ENCODE data around the gene ZNF839. TPM values are rescaled to one million over a fixed set of nuclear protein-coding genes. Genes with fewer than 3 reads are reported as not detected.

ZNF839 gene
- total RNA-seq, 4 donors from 2014 or later: 7.6 to 12.5 (median 9.5) TPM

DNA sequence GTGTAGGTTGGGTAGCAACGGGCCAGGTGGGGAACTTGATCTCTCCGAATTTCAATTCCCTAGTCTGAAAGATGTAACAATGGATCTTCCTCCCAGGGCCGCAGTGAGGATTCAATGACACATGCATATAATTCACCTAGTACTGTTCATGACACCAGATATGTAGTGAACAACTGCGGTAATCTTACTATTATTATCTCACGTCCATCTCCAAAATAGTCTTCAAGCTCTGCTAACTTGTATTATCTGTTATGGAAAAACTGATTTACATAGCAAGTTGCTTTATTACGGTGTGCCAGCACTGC, 41.0 kb upstream of the ZNF839 start:
- Histone ChIP-seq H3K9me3 (no peaks in the 10 kb centered on the region), H3K4me3 (no peak overlapping the region), H3K4me1 (peaks cover 5 to 33% (median 31%) of the 10 kb centered on the region in 4 donors), H3K27ac (replicated peaks in 1 of 4) (peak overlapping the region; percentile 44 to 70 (median 60)), H3K27me3 (no peaks in the 10 kb centered on the region), H3K36me3 (peaks cover 0 to 24% (median 2%) of the 10 kb centered on the region in 4 donors)
- WGBS: 66% methylated on average over 6 of the region's 6 CpGs
- TF ChIP-seq POLR2A (IDR thresholded peaks at IDR 0.05; ENCODE audit: low read depth) (no peak), POLR2AphosphoS5 (IDR thresholded peaks at IDR 0.05) (no peak), EP300 (IDR thresholded peaks at IDR 0.05) (no peak), CTCF (IDR thresholded peaks at IDR 0.05) (no peak)
- no peak for DNase-seq (ENCODE audit: extremely low spot score)
- intact Hi-C loops (cut with DNase I): no loop called here

DNA sequence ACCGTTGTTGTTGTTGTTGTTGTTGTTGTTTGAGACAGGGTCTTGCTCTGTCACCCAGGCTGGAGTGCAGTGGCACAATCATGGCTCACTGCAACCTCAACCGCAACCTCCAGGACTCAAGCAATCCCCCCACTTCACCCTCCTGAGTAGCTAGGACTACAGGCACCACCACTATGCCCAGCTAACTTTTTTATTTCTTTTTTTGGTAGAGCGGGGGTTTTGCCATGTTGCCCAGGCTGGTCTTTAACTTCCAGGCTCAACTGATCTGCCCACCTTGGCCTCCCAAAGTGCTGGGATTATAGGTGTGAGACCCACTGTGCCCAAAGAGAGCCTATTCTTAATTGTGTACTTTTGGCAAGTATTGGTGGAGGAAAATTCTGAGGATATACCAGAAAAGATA, 40.3 kb upstream of the ZNF839 start:
- Histone ChIP-seq H3K36me3 (peaks cover 0 to 24% (median 2%) of the 10 kb centered on the region in 4 donors), H3K27ac (replicated peaks in 1 of 4) (peak overlapping the region in 2 of 4 donors; percentile 20 to 59)

DNA sequence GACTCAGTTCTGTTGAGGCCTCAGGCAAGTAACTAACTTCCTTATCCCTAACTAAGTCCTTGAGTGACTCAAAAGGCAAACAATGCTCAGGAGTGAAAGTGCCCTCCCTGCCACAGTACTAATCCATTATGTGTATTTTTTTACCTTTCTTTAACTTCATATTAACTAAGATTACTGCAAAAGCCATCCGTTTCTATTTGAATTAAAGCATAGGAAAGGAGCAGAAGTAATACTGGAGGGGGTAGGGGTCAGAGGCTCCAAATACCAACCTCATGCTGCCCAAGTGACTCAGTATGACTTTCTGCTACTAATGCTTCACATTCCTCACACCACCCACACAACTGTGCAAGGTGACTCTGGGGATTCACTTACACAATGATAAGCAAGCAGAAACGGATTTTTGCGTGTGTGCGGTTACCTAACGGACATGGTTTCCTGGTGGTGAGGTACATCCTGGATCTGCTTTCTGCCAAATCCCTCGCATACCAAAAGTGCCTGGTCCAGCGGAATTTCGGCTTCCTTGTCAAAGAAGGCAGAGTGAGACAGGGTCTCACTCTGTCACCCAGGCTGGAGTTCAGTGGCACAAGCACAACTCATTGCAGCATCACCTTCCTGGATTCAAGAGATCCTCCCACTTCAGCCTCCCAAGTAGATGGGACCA, 39.7 kb upstream of the ZNF839 start:
- no peaks in the 10 kb centered on the region for H3K27me3 ChIP-seq
- intact Hi-C loops (cut with DNase I): no loop called here
- TF ChIP-seq POLR2A (IDR thresholded peaks at IDR 0.05; ENCODE audit: low read depth) (no peak), EP300 (IDR thresholded peaks at IDR 0.05) (no peak), CTCF (IDR thresholded peaks at IDR 0.05) (no peak), POLR2AphosphoS5 (IDR thresholded peaks at IDR 0.05) (no peak)
- 75% methylated on average over 8 of the region's 8 CpGs for WGBS
- DNase-seq (ENCODE audit: extremely low spot score): no peak
- H3K9me3 ChIP-seq: no peaks in the 10 kb centered on the region
- peak overlapping the region in 1 of 4 donors; percentile 20 for H3K27ac ChIP-seq (replicated peaks in 1 of 4)
- peaks cover 5 to 33% (median 31%) of the 10 kb centered on the region in 4 donors for H3K4me1 ChIP-seq
- no peak overlapping the region for H3K4me3 ChIP-seq
- peaks cover 0 to 24% (median 2%) of the 10 kb centered on the region in 4 donors for H3K36me3 ChIP-seq

More for the DNA sequence above, 40.3 kb upstream of the ZNF839 start:
- H3K9me3 ChIP-seq: no peaks in the 10 kb centered on the region
- no peaks in the 10 kb centered on the region for H3K27me3 ChIP-seq
- no peak for TF ChIP-seq EP300 (IDR thresholded peaks at IDR 0.05)
- TF ChIP-seq POLR2AphosphoS5 (IDR thresholded peaks at IDR 0.05): no peak
- no peak for TF ChIP-seq CTCF (IDR thresholded peaks at IDR 0.05)
- no peak for TF ChIP-seq POLR2A (IDR thresholded peaks at IDR 0.05; ENCODE audit: low read depth)
- H3K4me1 ChIP-seq: peaks cover 5 to 33% (median 31%) of the 10 kb centered on the region in 4 donors
- 98% methylated on average over 3 of the region's 3 CpGs for WGBS
- intact Hi-C loops (cut with DNase I): no loop called here
- no peak for DNase-seq (ENCODE audit: extremely low spot score)
- no peak overlapping the region for H3K4me3 ChIP-seq

DNA sequence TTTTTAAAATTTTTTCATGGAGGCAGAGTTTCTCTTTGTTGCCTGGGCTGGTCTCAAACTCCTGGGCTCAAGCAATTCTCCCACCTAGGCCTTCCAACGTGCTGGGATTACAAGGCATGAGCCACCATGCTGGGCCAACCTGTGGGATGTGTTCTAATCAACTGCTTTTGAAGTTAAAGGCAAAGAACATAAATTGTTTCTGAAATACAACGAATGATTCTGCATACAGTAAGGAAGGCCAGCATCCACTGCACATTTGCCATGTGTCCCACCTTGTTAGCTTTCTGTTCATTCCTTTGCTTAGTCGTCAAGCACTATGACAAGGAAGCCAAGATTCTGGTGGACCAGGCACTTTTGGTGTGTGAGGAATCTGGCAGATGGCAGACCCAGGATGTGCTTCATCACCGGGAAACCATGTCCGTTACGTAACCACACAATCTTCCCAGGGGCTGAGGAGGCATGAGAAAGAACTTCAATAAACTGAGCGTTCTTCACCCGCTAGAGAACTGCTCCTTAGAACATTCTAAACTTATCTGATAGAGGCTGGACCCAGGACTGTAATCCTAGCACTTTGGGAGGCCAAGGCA, 39.1 kb upstream of the ZNF839 start:
- no peak overlapping the region for H3K27ac ChIP-seq (replicated peaks in 1 of 4)
- DNase-seq (ENCODE audit: extremely low spot score): no peak
- no peaks in the 10 kb centered on the region for H3K27me3 ChIP-seq
- peaks cover 5 to 33% (median 31%) of the 10 kb centered on the region in 4 donors for H3K4me1 ChIP-seq
- no peak overlapping the region for H3K4me3 ChIP-seq
- WGBS: 86% methylated on average over 6 of the region's 8 CpGs
- intact Hi-C loops (cut with DNase I): no loop called here
- H3K9me3 ChIP-seq: no peaks in the 10 kb centered on the region
- no peak for TF ChIP-seq EP300 (IDR thresholded peaks at IDR 0.05)
- no peak for TF ChIP-seq POLR2A (IDR thresholded peaks at IDR 0.05; ENCODE audit: low read depth)
- no peak for TF ChIP-seq POLR2AphosphoS5 (IDR thresholded peaks at IDR 0.05)
- TF ChIP-seq CTCF (IDR thresholded peaks at IDR 0.05): no peak
- H3K36me3 ChIP-seq: peaks cover 0 to 24% (median 2%) of the 10 kb centered on the region in 4 donors
